ENCODE measurements around the gene GSTK1.
"Not testable (repeated sequence)": the region's sequence is repeated elsewhere in the genome, so short reads cannot be mapped to it uniquely, and the experiment has no call there.

Gene GSTK1

DNA sequence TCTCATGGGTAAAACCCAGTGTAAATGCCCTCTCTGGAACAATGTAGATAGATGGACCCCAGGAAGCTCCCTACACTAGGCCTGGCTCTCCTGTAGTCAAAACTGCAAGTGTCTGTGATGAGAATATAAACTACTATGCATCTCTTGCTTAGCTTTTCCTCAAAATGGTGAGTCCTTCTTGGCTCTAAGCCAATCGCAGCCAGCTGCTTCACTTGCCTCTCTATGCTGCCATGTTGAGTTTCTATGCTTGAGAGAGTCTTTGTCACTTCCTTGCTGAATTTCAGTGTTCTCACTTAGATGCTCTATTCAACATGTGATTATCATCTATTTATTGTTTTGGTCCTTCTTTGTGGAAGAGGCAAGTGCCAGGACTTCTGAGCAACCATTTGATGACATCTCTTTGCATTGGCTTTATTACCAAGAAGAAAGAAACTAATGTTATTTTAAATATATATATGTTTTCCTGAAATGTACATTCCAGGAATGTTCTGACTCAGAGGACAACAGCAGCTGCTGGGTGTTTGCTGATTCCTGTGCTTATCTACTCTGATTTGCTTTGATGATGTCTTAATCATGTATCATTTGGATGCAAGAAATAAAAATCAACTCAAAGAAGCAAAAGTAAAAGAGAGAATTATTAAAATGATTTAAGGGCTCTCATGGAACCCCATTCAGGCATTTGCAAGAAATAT lies 24.8 kb upstream of the GSTK1 start:
- DNase-seq (ENCODE audit: low read depth in 2 of 2), result no peak

GRCh38 chr7:143239813-143240212 lies 23.4 kb upstream of the GSTK1 start:
- no peak for DNase-seq (ENCODE audit: low read depth in 2 of 2)

- DNase-seq (ENCODE audit: low read depth in 2 of 2), result peak; percentile 45 to 60
Observed at GRCh38 chr7:143240291-143241168, 22.7 kb upstream of the GSTK1 start.

GRCh38 chr7:143242306-143242705 lies 20.9 kb upstream of the GSTK1 start:
- DNase-seq (ENCODE audit: low read depth in 2 of 2), result no peak

DNA sequence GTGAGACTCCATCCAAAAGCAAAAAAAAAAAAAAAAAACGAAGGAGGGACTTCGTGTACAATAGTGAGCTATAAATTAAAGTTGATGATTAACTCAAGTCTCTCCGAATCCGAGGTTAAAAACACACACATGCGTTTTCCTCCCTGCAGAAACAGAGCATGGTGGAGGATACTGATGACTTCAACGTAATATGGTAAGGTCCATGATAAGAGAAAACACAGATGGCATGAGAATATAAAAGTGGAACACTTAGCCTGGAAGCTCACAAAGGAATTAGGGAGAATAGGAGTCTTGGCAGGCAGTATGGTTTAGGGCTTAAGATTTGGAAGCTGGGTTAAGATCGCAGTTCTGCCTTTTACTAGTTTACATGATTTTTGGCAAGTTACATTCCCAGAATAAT lies 20.1 kb upstream of the GSTK1 start:
- DNase-seq (ENCODE audit: low read depth in 2 of 2), result no peak

GRCh38 chr7:143243614-143244013 lies 19.6 kb upstream of the GSTK1 start:
- DNase-seq (ENCODE audit: low read depth in 2 of 2), result no peak

GRCh38 chr7:143244321-143244720 lies 18.9 kb upstream of the GSTK1 start:
- DNase-seq (ENCODE audit: low read depth in 2 of 2), result no peak

DNA sequence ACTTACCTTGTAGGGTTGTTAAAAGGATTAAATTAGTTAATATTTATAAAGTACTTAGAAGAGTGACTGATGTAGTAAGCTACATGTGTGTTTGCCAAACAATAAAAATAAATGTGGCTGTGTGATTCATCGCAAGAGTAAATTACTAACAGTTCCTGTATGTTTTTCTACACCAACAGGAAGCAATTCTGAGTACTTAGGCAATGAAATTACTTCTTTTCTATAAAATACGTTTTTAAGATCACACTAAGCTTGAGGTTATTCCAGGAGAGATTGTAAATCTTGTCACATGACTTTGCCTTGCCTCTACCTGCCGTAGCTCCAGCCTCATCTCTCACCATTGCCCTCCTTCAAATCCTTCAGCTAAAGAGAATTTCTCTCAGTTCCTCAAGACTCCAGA lies 18.1 kb upstream of the GSTK1 start:
- DNase-seq (ENCODE audit: low read depth in 2 of 2), result no peak

DNA sequence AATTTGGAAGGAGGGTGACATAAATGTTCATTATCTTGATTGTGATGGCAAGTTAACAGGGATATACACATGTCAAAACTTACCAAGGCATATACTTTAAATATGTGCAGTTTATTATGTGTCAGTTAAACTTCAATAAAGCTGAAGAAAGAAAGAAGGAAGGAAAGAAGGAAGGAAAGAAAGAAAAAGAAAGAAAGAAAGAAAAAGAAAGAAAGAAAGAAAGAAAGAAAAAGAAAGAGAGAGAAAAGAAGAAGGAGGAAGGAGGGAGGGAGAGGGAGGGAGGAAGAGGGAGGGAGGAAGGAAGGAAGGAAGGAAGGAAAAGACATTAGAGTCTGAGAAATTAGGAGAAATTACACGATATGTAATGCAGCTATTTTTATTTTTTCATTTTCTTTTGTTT lies 15.9 kb upstream of the GSTK1 start:
- no peak for DNase-seq (ENCODE audit: low read depth in 2 of 2)

- no peak for DNase-seq (ENCODE audit: low read depth in 2 of 2)
Observed at GRCh38 chr7:143248761-143249354, 14.4 kb upstream of the GSTK1 start.

DNA sequence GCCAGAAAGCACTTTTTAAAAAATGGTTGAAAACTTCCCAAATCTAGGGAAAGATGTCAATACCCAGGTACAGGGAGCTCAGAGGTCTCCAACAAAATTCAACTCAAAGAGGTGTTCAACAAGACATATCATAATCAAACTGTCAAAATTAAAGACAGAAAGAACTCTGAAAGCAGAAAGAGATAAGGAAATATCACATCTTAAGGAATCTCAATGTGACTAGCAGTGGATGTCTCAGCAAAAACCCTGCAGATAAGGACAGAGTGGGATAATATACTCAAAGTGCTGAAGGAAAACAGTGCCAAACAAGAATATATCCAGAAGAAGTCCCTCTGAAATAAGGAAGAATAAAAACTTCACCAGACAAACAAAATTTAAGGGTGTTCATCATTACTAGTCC lies 13.0 kb upstream of the GSTK1 start:
- DNase-seq (ENCODE audit: low read depth in 2 of 2), result no peak

DNA sequence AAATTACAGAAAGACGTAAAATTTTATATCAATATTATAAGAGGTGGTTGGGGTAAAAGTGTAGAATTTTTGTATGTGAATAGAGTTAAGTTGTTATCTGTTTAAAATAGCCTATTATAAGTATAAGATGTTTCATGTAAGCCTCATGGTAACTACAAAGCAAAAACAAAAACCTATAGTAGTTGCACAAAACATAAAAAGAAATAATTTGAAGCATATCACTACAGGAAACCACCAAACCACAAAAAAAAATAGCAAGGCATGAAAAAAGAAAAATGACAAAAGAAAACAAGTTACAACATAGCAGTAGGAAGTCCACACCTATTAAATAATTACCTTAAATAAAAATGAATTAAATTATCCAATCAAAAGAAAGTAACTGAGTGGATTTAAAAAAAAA lies 12.4 kb upstream of the GSTK1 start:
- no peak for DNase-seq (ENCODE audit: low read depth in 2 of 2)

GRCh38 chr7:143252006-143252405 lies 11.2 kb upstream of the GSTK1 start:
- no peak for DNase-seq (ENCODE audit: low read depth in 2 of 2)

- DNase-seq (ENCODE audit: low read depth in 2 of 2), result no peak
Observed at GRCh38 chr7:143255564-143255963, 7.7 kb upstream of the GSTK1 start.

- DNase-seq (ENCODE audit: low read depth in 2 of 2), result no peak
Observed at GRCh38 chr7:143256325-143256724, 6.9 kb upstream of the GSTK1 start.

DNA sequence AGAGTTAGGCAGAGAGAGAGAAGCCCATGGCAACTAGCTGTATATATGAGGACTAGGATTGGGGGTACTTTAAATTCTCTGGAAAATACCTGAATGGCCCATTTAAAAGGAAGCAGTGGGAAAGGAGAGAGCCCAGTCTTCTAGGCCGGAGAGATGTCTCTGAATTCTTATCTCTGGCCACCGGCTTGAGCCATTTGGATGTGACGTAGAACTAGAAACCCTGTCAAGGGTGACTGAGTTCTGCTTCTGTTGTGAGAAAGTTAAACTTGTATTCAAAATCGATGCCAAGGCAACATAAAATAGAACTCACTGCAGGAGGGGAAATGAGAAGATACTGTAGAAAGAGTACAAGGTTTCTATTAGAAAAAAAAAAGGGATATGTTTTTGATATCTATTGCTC lies 6.3 kb upstream of the GSTK1 start:
- DNase-seq (ENCODE audit: low read depth in 2 of 2), result no peak

- no peak for DNase-seq (ENCODE audit: low read depth in 2 of 2)
Observed at GRCh38 chr7:143257501-143257900, 5.7 kb upstream of the GSTK1 start.

- DNase-seq (ENCODE audit: low read depth in 2 of 2), result no peak
Observed at GRCh38 chr7:143258831-143259230, 4.4 kb upstream of the GSTK1 start.

DNA sequence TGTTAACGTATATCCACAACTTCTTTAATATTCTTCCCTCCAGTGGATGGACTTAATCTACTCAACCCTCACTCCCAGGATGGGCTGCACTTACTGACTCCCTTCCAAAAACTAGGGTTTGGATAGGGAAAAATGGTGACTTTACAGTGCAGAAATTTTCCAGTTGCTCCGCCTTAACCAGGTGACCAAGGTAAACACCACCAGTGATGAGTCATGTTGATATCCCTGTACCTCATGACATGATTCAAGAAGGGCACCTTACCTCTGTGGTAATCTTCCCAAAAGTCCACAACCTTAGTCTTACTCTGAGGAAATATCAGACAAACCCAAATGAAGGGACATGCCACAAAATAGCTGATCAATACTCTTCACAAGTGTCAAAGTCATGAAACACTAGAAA lies 3.5 kb upstream of the GSTK1 start:
- no peak for DNase-seq (ENCODE audit: low read depth in 2 of 2)

DNA sequence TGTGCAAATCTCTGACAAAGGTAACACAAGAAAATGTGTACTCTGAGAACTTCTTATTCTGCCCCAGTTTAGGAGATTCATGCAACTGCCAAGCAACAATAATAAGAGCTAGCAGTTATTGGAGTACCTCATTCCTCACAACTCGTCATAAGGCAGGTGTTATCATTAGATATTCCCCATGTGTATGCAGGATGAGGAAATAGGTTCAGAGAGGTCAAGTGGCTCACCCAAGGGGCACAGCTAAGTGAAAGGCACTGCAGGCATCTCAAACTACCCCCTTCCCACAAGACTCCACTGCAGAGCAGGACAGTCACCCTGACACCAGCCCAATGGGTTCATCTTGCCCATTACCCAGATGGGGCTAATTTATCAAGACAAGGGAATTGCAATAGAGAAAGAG lies 1.3 kb upstream of the GSTK1 start:
- no peak for DNase-seq (ENCODE audit: low read depth in 2 of 2)

DNA sequence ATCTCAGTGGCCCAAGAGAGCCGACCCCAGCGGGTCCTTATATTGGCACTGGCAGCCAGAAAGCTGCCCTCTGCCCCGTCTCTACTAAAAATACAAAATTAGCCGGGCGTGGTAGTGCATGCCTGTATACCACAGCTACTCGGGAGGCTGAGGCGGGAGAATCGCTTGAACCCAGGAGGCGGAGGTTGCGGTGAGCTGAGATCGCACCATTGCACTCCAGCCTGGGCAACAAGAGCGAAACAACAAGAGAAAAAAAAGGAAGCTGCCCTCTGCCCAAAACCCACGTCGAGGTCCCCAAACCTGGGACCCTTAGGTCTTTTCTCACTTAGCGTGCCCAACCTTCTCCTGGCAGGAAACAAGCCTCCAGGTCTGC lies 941 bp downstream of the GSTK1 start:
- DNase-seq (ENCODE audit: low read depth in 2 of 2), result not testable (repeated sequence)

DNA sequence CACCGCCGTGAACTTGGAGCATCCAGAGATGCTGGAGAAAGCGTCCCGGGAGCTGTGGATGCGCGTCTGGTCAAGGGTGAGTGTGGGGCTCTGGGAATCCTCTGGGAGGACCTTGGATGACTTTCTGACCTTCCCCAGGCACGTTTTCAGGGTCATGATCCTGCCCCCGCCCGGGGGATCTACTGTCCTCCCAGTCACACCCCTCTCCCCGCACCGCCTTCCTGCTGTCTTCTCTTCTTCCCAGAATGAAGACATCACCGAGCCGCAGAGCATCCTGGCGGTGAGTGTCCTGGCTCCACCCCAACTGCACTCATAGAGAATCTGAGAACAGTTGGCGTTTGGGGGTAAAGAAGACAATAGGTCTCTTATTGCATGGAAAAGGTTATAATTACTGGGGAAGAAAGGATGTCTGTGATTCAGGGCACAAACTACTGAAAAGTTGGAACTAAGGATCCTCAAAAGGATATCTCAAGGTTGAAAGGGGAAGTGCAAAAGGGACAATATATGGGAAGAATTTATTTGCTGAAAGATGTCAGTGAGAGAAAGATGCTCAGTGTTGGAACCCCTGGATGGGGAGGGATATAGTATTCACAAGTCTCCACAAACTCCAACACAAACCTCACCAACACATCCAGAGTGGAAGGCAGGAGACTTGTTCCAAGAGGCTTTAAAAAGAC lies 1.9 kb downstream of the GSTK1 start:
- DNase-seq (ENCODE audit: low read depth in 2 of 2), result no peak
